ENCODE results near the gene MOSPD3. TPM values are rescaled to one million over a fixed set of nuclear protein-coding genes. Genes with fewer than 3 reads are reported as not detected.

The MOSPD3 gene
- total and polyA plus RNA-seq, 2 donors (not counting 3 experiments of a cell fraction or from before 2014, with no cell fraction given), result 24.4 to 40.7 TPM

DNA sequence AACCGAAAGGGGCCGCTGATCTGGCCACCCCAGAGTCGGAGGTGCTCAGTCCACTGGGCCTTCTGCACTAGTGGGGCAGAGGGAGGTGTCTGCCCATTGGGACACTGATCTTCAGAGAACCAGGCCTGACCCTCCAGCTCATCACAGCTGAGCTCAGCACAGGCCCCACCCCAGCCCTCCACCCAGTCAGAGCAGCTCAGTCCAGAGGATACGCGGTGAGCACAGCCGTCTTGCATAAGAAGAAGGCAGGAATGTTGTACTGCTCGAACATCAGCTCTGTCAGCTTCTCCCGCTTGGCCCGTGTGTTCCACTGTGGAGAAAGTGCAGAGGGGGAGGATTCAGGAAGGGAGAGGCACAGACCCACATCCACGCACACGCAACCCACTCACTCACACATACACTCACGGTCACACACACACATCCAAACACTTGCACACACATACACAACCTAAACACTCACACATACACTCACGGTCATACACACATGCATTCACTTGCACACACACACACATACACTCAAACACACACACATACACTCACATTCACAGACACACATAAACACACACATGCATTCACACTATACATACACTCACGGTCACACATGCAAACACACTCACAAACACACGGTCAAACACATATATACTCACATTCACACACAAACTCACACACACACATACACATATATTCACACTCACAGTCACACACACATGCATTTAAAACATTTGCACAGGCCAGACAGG is 37.7 kb downstream of the MOSPD3 start:
- POLR2A ChIA-PET, result no interaction called here
- Histone ChIP-seq H3K4me3 (replicated peaks in 1 of 3; ENCODE audit: insufficient read depth in 1 of 3, low read depth in 1 of 3, low read length in 3 of 3) (no peak overlapping the region), H4K20me1 (replicated peaks; ENCODE audit: control insufficient read depth, extremely low read depth, insufficient read depth, low read length) (no peaks in the 10 kb centered on the region), H3K79me2 (ENCODE audit: control insufficient read depth, insufficient read depth, low read length) (no peaks in the 10 kb centered on the region), H3K4me1 (ENCODE audit: control insufficient read depth, extremely low read depth, insufficient read depth, low read length) (no peaks in the 10 kb centered on the region), H3K4me2 (ENCODE audit: insufficient read depth, low read length) (no peak overlapping the region), H3K9me1 (replicated peaks; ENCODE audit: control insufficient read depth, extremely low read depth, insufficient read depth, low read length) (no peaks in the 10 kb centered on the region), H2AFZ (ENCODE audit: low read depth, low read length) (no peak overlapping the region), H3K36me3 (ENCODE audit: control insufficient read depth in 2 of 2, extremely low read depth in 1 of 2, insufficient read depth in 2 of 2, low read length in 2 of 2) (no peaks in the 10 kb centered on the region), H3K27ac (ENCODE audit: insufficient read depth, low read depth, low read length) (no peak overlapping the region), H3K9ac (replicated peaks; ENCODE audit: extremely low read depth, insufficient read depth, low read length) (no peak overlapping the region), H3K27me3 (ENCODE audit: control insufficient read depth in 2 of 2, insufficient read depth in 2 of 2, low read length in 2 of 2) (peaks cover 0 to 3% of the 10 kb centered on the region in 2 experiments), H3K9me3 (replicated peaks; ENCODE audit: control insufficient read depth, insufficient read depth, low read length) (no peaks in the 10 kb centered on the region)
- DNase-seq (ENCODE audit: low read depth, low spot score) (no peak), FAIRE-seq (no peak)
- BruUV-seq (replicated peaks), result no TSS peak
- CTCF ChIA-PET, result interaction anchor here (1.5 kb wide), 1 partner anchor 105 kb away, joined by 4 read pairs; no protein-coding TSS in a partner anchor
- dilution Hi-C loops (cut with MboI; ENCODE audit: extremely low pct_ligation_motif_present, low sequenced_read_pairs) (no loop called here), intact Hi-C loops (cut with micrococcal nuclease) (no loop called here)
- TF ChIP-seq FOS (IDR thresholded peaks at IDR 0.05; ENCODE audit: borderline replicate concordance, insufficient read depth, low read length) (no peak), POLR2AphosphoS5 (IDR thresholded peaks at IDR 0.05; ENCODE audit: insufficient read depth, low read depth, low read length) (no peak), CTCF (IDR thresholded peaks at IDR 0.05; ENCODE audit: extremely low read depth in 1 of 2, insufficient read depth in 1 of 2, low read depth in 1 of 2, low read length in 2 of 2) (no peak), POLR2A (IDR thresholded peaks at IDR 0.05; ENCODE audit: low read depth, low read length) (no peak), EZH2 (IDR thresholded peaks at IDR 0.05; ENCODE audit: borderline replicate concordance, low read depth, low read length, severe bottlenecking) (no peak), JUN (IDR thresholded peaks at IDR 0.05; ENCODE audit: borderline replicate concordance, insufficient read depth, insufficient read length, low read depth) (no peak), GATA2 (IDR thresholded peaks at IDR 0.05; ENCODE audit: insufficient read depth, insufficient read length, low read depth, low read length) (no peak), MYC (IDR thresholded peaks at IDR 0.05; ENCODE audit: low read depth, low read length) (no peak)
- TF ChIP-seq, protein P1, sequence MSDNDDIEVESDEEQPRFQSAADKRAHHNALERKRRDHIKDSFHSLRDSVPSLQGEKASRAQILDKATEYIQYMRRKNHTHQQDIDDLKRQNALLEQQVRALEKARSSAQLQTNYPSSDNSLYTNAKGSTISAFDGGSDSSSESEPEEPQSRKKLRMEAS (IDR thresholded peaks at IDR 0.05; ENCODE audit: insufficient read depth, insufficient read length), result no peak

All from endothelial cell of umbilical vein (primary cell).